ENCODE measurements around the gene PLPP4.

Gene PLPP4

GRCh38 chr10:120601999-120602398, 145.0 kb downstream of the PLPP4 start:
- Histone ChIP-seq H3K9me3 (ENCODE audit: insufficient read depth, low read depth, low read length) (no peaks in the 10 kb centered on the region), H3K27ac (ENCODE audit: low read length) (no peak overlapping the region), H3K36me3 (ENCODE audit: insufficient read depth, low read depth, low read length) (no peaks in the 10 kb centered on the region), H3K4me3 (ENCODE audit: low read length) (no peak overlapping the region), H3K4me1 (ENCODE audit: insufficient read depth, low read length) (peaks cover 8% of the 10 kb centered on the region; the same call in 1 of the 2 replicates), H3K9ac (ENCODE audit: low read depth, low read length) (no peak overlapping the region), H3K27me3 (ENCODE audit: insufficient read depth, low read length) (no peaks in the 10 kb centered on the region)

DNA sequence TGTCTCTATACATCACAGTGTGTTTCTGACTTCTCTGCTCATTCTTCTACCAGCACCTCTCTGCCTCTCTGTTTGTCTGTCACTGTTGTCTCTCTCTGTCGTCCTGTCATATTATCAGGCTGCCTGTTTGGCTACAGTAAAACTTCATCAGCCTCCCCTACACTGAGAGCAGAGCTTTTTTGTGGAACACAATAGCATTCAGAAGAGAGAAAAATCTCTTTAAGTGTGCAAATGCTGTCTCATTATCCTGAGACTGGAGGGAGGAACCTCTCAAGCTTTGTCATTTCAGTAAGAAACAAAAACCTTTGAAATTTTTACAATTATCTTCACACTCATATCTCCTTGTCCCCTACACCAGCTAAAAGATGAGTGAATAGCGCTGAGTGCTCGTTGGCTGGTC, 148.4 kb downstream of the PLPP4 start:
- no peak overlapping the region for H3K9ac ChIP-seq (ENCODE audit: low read depth, low read length)
- H3K4me1 ChIP-seq (ENCODE audit: insufficient read depth, low read length), result peaks cover 3% of the 10 kb centered on the region; the same call in 1 of the 2 replicates
- no peak overlapping the region for H3K4me3 ChIP-seq (ENCODE audit: low read length)
- no peak overlapping the region for H3K27ac ChIP-seq (ENCODE audit: low read length)
- H3K27me3 ChIP-seq (ENCODE audit: insufficient read depth, low read length), result no peaks in the 10 kb centered on the region
- peaks cover 3% of the 10 kb centered on the region; the same call in 1 of the 2 replicates for H3K9me3 ChIP-seq (ENCODE audit: insufficient read depth, low read depth, low read length)
- H3K36me3 ChIP-seq (ENCODE audit: insufficient read depth, low read depth, low read length), result no peaks in the 10 kb centered on the region

- no peaks in the 10 kb centered on the region for H3K36me3 ChIP-seq (ENCODE audit: insufficient read depth, low read depth, low read length)
- no peak overlapping the region for H3K9ac ChIP-seq (ENCODE audit: low read depth, low read length)
- H3K9me3 ChIP-seq (ENCODE audit: insufficient read depth, low read depth, low read length), result peaks cover 3% of the 10 kb centered on the region; the same call in 1 of the 2 replicates
- no peaks in the 10 kb centered on the region for H3K27me3 ChIP-seq (ENCODE audit: insufficient read depth, low read length)
- H3K27ac ChIP-seq (ENCODE audit: low read length), result no peak overlapping the region
- H3K4me1 ChIP-seq (ENCODE audit: insufficient read depth, low read length), result peaks cover 3% of the 10 kb centered on the region; the same call in 1 of the 2 replicates
- no peak overlapping the region for H3K4me3 ChIP-seq (ENCODE audit: low read length)
These were observed 149.2 kb downstream of the PLPP4 start for GRCh38 chr10:120606051-120606764.

GRCh38 chr10:120607016-120607709, 150.1 kb downstream of the PLPP4 start:
- H3K27me3 ChIP-seq (ENCODE audit: insufficient read depth, low read length), result no peaks in the 10 kb centered on the region
- H3K27ac ChIP-seq (ENCODE audit: low read length), result no peak overlapping the region
- H3K4me3 ChIP-seq (ENCODE audit: low read length), result no peak overlapping the region
- H3K36me3 ChIP-seq (ENCODE audit: insufficient read depth, low read depth, low read length), result no peaks in the 10 kb centered on the region
- no peak overlapping the region for H3K9ac ChIP-seq (ENCODE audit: low read depth, low read length)
- peaks cover 3% of the 10 kb centered on the region; the same call in 1 of the 2 replicates for H3K9me3 ChIP-seq (ENCODE audit: insufficient read depth, low read depth, low read length)
- H3K4me1 ChIP-seq (ENCODE audit: insufficient read depth, low read length), result peaks cover 3% of the 10 kb centered on the region; the same call in 1 of the 2 replicates

DNA sequence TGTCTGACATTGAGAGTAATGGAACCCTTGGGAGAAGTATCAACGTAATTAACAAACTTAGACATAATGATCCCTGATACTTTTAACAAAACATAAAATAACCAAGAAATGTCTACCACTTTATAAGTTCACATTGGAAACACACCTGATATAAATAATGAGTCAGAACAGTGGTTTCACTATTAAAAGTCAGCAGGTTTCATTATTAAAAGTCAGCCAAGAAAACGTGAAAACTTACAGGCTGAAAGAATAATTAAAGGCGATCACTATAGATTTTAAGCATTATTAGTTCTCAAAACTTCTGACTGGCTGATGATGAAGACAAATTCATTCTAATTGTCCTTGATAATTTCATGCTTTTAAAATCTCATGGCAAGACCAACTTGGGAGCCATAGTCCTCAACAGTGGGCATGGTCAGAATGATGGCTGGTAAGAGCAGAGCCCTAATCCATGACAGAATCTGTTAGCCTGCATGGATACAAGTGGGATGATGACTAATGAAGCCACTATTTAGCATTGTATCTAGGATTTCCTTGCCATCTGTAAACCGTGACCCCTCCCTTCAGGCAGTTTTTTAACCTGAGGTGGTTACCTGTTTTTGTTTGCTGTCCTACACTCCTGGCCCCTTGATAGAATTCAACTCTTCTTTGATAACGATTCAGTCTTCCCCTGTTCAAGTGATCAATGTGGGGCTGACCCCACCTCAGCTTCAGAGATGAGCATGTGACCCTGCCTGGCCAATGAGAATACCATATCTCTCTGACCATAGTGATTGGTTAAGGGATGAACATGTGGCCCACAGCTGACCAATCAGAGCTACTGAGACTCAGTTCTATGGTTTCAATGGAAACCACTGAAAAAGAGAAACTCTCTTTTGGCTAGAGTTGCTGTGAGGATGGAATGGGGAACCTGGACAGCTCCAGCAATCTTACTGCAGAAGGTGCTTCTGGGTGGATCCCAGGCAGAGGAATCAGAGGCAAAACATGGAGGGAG, 151.0 kb downstream of the PLPP4 start:
- Histone ChIP-seq H3K9ac (ENCODE audit: low read depth, low read length) (no peak overlapping the region), H3K9me3 (ENCODE audit: insufficient read depth, low read depth, low read length) (peaks cover 3% of the 10 kb centered on the region; the same call in 1 of the 2 replicates), H3K27me3 (ENCODE audit: insufficient read depth, low read length) (no peaks in the 10 kb centered on the region), H3K27ac (ENCODE audit: low read length) (no peak overlapping the region), H3K4me3 (ENCODE audit: low read length) (no peak overlapping the region), H3K36me3 (ENCODE audit: insufficient read depth, low read depth, low read length) (no peaks in the 10 kb centered on the region), H3K4me1 (ENCODE audit: insufficient read depth, low read length) (peaks cover 3% of the 10 kb centered on the region; the same call in 1 of the 2 replicates)

DNA sequence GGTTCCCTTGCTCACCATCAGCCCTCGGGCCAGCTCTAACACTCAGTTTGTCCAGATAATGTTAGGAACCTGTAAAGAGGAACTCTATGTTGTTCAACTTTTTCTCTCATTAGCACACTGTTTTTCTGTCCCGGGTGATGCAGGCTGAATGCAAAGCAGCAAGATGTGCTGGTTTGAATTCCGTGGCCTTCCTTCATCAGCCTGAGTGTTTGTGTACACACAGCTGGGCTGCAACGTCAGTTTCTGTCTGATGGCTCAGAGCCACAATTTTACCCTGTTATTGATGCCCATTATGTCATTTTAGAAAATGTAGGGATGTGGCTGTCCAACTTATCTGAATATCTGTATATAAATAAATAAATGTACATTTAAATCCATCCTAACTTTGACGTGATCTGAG, 152.0 kb downstream of the PLPP4 start:
- peaks cover 3% of the 10 kb centered on the region; the same call in 1 of the 2 replicates for H3K9me3 ChIP-seq (ENCODE audit: insufficient read depth, low read depth, low read length)
- H3K9ac ChIP-seq (ENCODE audit: low read depth, low read length), result no peak overlapping the region
- no peak overlapping the region for H3K4me3 ChIP-seq (ENCODE audit: low read length)
- no peaks in the 10 kb centered on the region for H3K27me3 ChIP-seq (ENCODE audit: insufficient read depth, low read length)
- peaks cover 3% of the 10 kb centered on the region; the same call in 1 of the 2 replicates for H3K4me1 ChIP-seq (ENCODE audit: insufficient read depth, low read length)
- no peak overlapping the region for H3K27ac ChIP-seq (ENCODE audit: low read length)
- no peaks in the 10 kb centered on the region for H3K36me3 ChIP-seq (ENCODE audit: insufficient read depth, low read depth, low read length)

- H3K9ac ChIP-seq (ENCODE audit: low read depth, low read length), result no peak overlapping the region
- H3K27me3 ChIP-seq (ENCODE audit: insufficient read depth, low read length), result no peaks in the 10 kb centered on the region
- peaks cover 7% of the 10 kb centered on the region; the same call in 1 of the 2 replicates for H3K9me3 ChIP-seq (ENCODE audit: insufficient read depth, low read depth, low read length)
- no peak overlapping the region for H3K4me3 ChIP-seq (ENCODE audit: low read length)
- H3K36me3 ChIP-seq (ENCODE audit: insufficient read depth, low read depth, low read length), result no peaks in the 10 kb centered on the region
- no peaks in the 10 kb centered on the region for H3K4me1 ChIP-seq (ENCODE audit: insufficient read depth, low read length)
- H3K27ac ChIP-seq (ENCODE audit: low read length), result no peak overlapping the region
These were observed 153.8 kb downstream of the PLPP4 start for GRCh38 chr10:120610791-120611190.

GRCh38 chr10:120612756-120613155, 155.7 kb downstream of the PLPP4 start:
- Histone ChIP-seq H3K36me3 (ENCODE audit: insufficient read depth, low read depth, low read length) (no peaks in the 10 kb centered on the region), H3K9ac (ENCODE audit: low read depth, low read length) (no peak overlapping the region), H3K4me3 (ENCODE audit: low read length) (no peak overlapping the region), H3K9me3 (ENCODE audit: insufficient read depth, low read depth, low read length) (peaks cover 19% of the 10 kb centered on the region), H3K4me1 (ENCODE audit: insufficient read depth, low read length) (no peaks in the 10 kb centered on the region), H3K27ac (ENCODE audit: low read length) (no peak overlapping the region), H3K27me3 (ENCODE audit: insufficient read depth, low read length) (no peaks in the 10 kb centered on the region)

DNA sequence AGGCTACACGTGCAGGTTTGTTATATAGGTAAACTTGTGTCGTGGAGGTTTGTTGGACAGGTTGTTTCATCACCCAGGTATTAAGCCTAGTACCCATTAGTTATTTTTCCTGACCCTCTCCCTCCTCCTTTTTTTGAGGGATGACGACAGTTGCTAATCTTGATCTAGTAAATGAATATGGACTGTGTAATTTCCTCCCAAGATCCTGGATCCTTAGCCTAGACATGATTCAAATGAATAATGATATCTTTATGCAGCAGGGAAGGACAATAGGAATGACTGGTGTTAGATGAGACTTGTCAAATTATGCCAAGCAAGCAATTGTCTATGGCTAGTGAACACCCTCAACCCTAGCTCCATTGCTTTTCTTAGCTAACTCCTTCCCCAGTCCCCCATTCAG, 156.2 kb downstream of the PLPP4 start:
- Histone ChIP-seq H3K27me3 (ENCODE audit: insufficient read depth, low read length) (no peaks in the 10 kb centered on the region), H3K4me1 (ENCODE audit: insufficient read depth, low read length) (no peaks in the 10 kb centered on the region), H3K27ac (ENCODE audit: low read length) (no peak overlapping the region), H3K9ac (ENCODE audit: low read depth, low read length) (no peak overlapping the region), H3K36me3 (ENCODE audit: insufficient read depth, low read depth, low read length) (no peaks in the 10 kb centered on the region), H3K4me3 (ENCODE audit: low read length) (no peak overlapping the region), H3K9me3 (ENCODE audit: insufficient read depth, low read depth, low read length) (peaks cover 18% of the 10 kb centered on the region)

- Histone ChIP-seq H3K4me1 (ENCODE audit: insufficient read depth, low read length) (no peaks in the 10 kb centered on the region), H3K4me3 (ENCODE audit: low read length) (no peak overlapping the region), H3K9ac (ENCODE audit: low read depth, low read length) (no peak overlapping the region), H3K36me3 (ENCODE audit: insufficient read depth, low read depth, low read length) (no peaks in the 10 kb centered on the region), H3K9me3 (ENCODE audit: insufficient read depth, low read depth, low read length) (peaks cover 16% of the 10 kb centered on the region), H3K27ac (ENCODE audit: low read length) (no peak overlapping the region), H3K27me3 (ENCODE audit: insufficient read depth, low read length) (no peaks in the 10 kb centered on the region)
These were observed 157.7 kb downstream of the PLPP4 start for GRCh38 chr10:120614680-120615079.

DNA sequence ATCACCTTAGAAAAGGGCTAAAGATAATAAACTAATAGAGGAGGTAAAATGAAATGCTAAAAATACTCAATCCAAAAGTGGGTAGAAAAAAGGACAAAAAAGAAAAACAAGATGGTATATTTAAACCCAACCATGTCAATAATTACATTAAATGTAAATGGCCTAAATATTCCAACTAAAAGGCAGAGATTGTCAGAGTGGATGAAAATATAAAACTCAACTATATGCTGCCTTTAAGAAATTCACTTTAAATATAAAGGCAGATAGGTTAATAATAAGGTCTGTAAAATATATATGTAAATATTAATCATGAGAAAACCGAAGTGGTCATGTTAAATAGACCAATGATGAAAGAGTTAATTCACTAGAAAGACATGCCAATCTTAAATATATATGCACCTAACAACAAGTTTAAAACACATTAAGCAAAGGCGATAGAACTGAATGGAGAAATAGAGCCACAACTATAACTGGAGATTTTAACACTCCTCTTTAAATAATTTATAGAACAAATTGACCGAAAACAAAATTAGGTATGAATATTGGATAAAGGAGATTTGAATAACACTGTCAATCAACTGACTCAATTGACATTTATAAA, 159.4 kb downstream of the PLPP4 start:
- peaks cover 16% of the 10 kb centered on the region for H3K9me3 ChIP-seq (ENCODE audit: insufficient read depth, low read depth, low read length)
- no peak overlapping the region for H3K4me3 ChIP-seq (ENCODE audit: low read length)
- no peaks in the 10 kb centered on the region for H3K27me3 ChIP-seq (ENCODE audit: insufficient read depth, low read length)
- no peaks in the 10 kb centered on the region for H3K36me3 ChIP-seq (ENCODE audit: insufficient read depth, low read depth, low read length)
- H3K27ac ChIP-seq (ENCODE audit: low read length), result no peak overlapping the region
- no peak overlapping the region for H3K9ac ChIP-seq (ENCODE audit: low read depth, low read length)
- H3K4me1 ChIP-seq (ENCODE audit: insufficient read depth, low read length), result no peaks in the 10 kb centered on the region

Data from iPS-20b (cell line).